MM.1S (cell line): Measurements from ENCODE around the gene KPNA1.
"Not testable (repeated sequence)": the region's sequence is repeated elsewhere in the genome, so short reads cannot be mapped to it uniquely, and the experiment has no call there.

Experiments used
- DNase-seq: peaks from one replicate; pipeline ENCODE4 v3.0.0-alpha.2; 2015
- H2AFZ ChIP-seq: fragments of 300-600 bp; sonication (generic); 2 replicates; pipeline ENCODE4 v1.6.0; 2016; ENCODE audit warnings: antibody characterized with exemption, low read length
- H3F3A ChIP-seq: fragments of 300-600 bp; sonication (generic); 2 replicates; pipeline ENCODE4 v1.6.1; 2016; ENCODE audit warnings: mild to moderate bottlenecking, antibody characterized with exemption, low read length, moderate library complexity, mixed read lengths; ENCODE audit not compliant: insufficient read depth
- H3K27ac ChIP-seq: fragments of 300-600 bp; sonication (generic); 2 replicates; pipeline ENCODE4 v1.5.1; 2016; ENCODE audit warnings: mild to moderate bottlenecking, low read length
- H3K27me3 ChIP-seq: fragments of 300-600 bp; sonication (generic); replicated peaks from 2 replicates; pipeline ENCODE4 v1.6.0; 2016; ENCODE audit warnings: low read length; ENCODE audit not compliant: insufficient read depth
- H3K36me3 ChIP-seq: fragments of 300-600 bp; sonication (generic); replicated peaks from 2 replicates; pipeline ENCODE4 v1.6.1; 2016; ENCODE audit warnings: mild to moderate bottlenecking, low read length, mixed read lengths; ENCODE audit not compliant: insufficient read depth
- H3K4me1 ChIP-seq: fragments of 300-600 bp; sonication (generic); 2 replicates; pipeline ENCODE4 v1.6.1; 2016; ENCODE audit warnings: low read length, mixed read lengths
- H3K4me2 ChIP-seq: fragments of 300-600 bp; sonication (generic); 2 replicates; pipeline ENCODE4 v1.6.0; 2016; ENCODE audit warnings: low read depth, low read length
- H3K4me3 ChIP-seq: fragments of 300-600 bp; sonication (generic); 2 replicates; pipeline ENCODE4 v1.5.1; 2016; ENCODE audit warnings: low read length, mixed read lengths
- H3K79me2 ChIP-seq: fragments of 300-600 bp; sonication (generic); 2 replicates; pipeline ENCODE4 v1.6.1; 2016; ENCODE audit warnings: mixed run types, low read length, mixed read lengths
- H3K9ac ChIP-seq: fragments of 300-600 bp; sonication (generic); 2 replicates; pipeline ENCODE4 v1.6.1; 2016; ENCODE audit warnings: low read length, mixed read lengths
- H3K9me2 ChIP-seq: fragments of 300-600 bp; sonication (generic); replicated peaks from 2 replicates; pipeline ENCODE4 v1.6.1; 2016; ENCODE audit warnings: mild to moderate bottlenecking, low read length, mixed read lengths; ENCODE audit not compliant: insufficient read depth
- H3K9me3 ChIP-seq: fragments of 300-600 bp; sonication (generic); replicated peaks from 2 replicates; pipeline ENCODE4 v1.6.1; 2016; ENCODE audit warnings: mild to moderate bottlenecking, low read length, mixed read lengths; ENCODE audit not compliant: insufficient read depth
- H4K20me1 ChIP-seq: fragments of 300-600 bp; sonication (generic); 2 replicates; pipeline ENCODE4 v1.6.1; 2016; ENCODE audit warnings: mild to moderate bottlenecking, low read length, moderate library complexity, mixed read lengths; ENCODE audit not compliant: insufficient read depth
- EZH2 ChIP-seq: fragments of 300-600 bp; sonication (generic); optimal IDR thresholded peaks from 2 replicates; pipeline ENCODE3; 2017; ENCODE audit warnings: low read depth, mild to moderate bottlenecking, antibody characterized with exemption, low read length, mixed read lengths
- EZH2phosphoT487 ChIP-seq: fragments of 300-600 bp; sonication (generic); IDR thresholded peaks from 2 replicates; pipeline ENCODE4 v1.6.1; 2018; ENCODE audit warnings: antibody characterized with exemption, low read length
- TF ChIP-seq, protein P1 (sequence below): fragments of 300-600 bp; sonication (generic); IDR thresholded peaks from 2 replicates; pipeline ENCODE4 v1.5.1; 2016; ENCODE audit warnings: antibody characterized with exemption, low read length, mixed read lengths

Gene KPNA1

DNA sequence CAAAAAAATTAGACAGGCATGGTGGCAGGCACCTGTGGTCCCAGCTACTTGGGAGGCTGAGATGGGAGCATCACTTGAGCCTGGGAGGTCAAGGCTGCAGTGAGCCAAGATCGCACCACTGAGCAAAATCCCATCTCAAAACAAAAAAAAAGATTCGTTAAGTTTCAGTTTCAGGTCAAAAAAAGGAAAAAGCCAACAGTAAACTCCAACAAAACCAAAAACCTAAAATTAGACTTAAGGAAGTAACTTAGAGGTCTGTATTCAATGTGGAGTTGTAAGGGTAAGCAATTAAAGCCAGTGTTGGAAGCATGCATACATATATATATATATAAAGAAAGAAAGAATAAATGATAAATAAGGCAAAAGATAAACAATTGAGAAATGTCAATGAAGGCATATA, 11.8 kb downstream of the KPNA1 start:
- TF ChIP-seq EZH2phosphoT487: no peak
- TF ChIP-seq, protein P1, sequence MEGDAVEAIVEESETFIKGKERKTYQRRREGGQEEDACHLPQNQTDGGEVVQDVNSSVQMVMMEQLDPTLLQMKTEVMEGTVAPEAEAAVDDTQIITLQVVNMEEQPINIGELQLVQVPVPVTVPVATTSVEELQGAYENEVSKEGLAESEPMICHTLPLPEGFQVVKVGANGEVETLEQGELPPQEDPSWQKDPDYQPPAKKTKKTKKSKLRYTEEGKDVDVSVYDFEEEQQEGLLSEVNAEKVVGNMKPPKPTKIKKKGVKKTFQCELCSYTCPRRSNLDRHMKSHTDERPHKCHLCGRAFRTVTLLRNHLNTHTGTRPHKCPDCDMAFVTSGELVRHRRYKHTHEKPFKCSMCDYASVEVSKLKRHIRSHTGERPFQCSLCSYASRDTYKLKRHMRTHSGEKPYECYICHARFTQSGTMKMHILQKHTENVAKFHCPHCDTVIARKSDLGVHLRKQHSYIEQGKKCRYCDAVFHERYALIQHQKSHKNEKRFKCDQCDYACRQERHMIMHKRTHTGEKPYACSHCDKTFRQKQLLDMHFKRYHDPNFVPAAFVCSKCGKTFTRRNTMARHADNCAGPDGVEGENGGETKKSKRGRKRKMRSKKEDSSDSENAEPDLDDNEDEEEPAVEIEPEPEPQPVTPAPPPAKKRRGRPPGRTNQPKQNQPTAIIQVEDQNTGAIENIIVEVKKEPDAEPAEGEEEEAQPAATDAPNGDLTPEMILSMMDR: no peak
- no peak for TF ChIP-seq EZH2
- peaks cover 4% of the 10 kb centered on the region for H3K4me1 ChIP-seq
- no peaks in the 10 kb centered on the region for H3K27me3 ChIP-seq
- H2AFZ ChIP-seq: no peak overlapping the region
- H3K9me2 ChIP-seq: no peaks in the 10 kb centered on the region
- H3K36me3 ChIP-seq: no peaks in the 10 kb centered on the region; the same call in 1 of the 2 replicates
- H3K27ac ChIP-seq: no peak overlapping the region
- no peaks in the 10 kb centered on the region for H3K9me3 ChIP-seq
- DNase-seq: no peak
- H3K79me2 ChIP-seq: peaks cover 94% of the 10 kb centered on the region
- peaks cover 42% of the 10 kb centered on the region for H4K20me1 ChIP-seq
- H3K4me2 ChIP-seq: no peak overlapping the region
- no peak overlapping the region for H3K4me3 ChIP-seq
- H3F3A ChIP-seq: peaks cover 2% of the 10 kb centered on the region; the same call in 1 of the 2 replicates
- H3K9ac ChIP-seq: no peak overlapping the region

DNA sequence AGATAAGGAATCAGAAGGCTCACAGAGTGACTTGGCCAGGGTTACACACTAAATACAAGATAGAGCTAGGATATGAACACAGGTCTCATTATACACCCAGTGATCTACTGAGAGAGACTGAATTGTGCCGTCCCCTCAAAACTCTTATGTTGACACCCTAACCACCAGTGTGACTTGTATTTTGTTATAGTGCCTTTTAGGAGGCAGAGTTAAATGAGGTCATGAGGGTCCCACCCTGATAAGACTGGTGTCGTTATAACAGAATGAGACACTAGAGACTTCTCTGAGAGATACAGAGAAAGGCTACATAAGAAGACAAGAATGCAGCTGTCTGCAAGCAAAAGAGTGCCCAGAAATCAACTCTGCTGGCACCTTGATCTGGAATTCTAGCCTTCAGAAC, 12.6 kb downstream of the KPNA1 start:
- DNase-seq: no peak
- no peak overlapping the region for H3K4me2 ChIP-seq
- no peak overlapping the region for H2AFZ ChIP-seq
- H3K27me3 ChIP-seq: no peaks in the 10 kb centered on the region
- no peaks in the 10 kb centered on the region; the same call in 1 of the 2 replicates for H3K36me3 ChIP-seq
- H3K27ac ChIP-seq: no peak overlapping the region
- H3K79me2 ChIP-seq: peaks cover 92% of the 10 kb centered on the region
- TF ChIP-seq, protein P1: no peak
- TF ChIP-seq EZH2phosphoT487: no peak
- no peak for TF ChIP-seq EZH2
- no peak overlapping the region for H3K9ac ChIP-seq
- peaks cover 44% of the 10 kb centered on the region for H4K20me1 ChIP-seq
- no peaks in the 10 kb centered on the region for H3K9me3 ChIP-seq
- H3K4me3 ChIP-seq: no peak overlapping the region
- H3K9me2 ChIP-seq: no peaks in the 10 kb centered on the region
- peaks cover 7% of the 10 kb centered on the region for H3F3A ChIP-seq
- peaks cover 12% of the 10 kb centered on the region for H3K4me1 ChIP-seq

DNA sequence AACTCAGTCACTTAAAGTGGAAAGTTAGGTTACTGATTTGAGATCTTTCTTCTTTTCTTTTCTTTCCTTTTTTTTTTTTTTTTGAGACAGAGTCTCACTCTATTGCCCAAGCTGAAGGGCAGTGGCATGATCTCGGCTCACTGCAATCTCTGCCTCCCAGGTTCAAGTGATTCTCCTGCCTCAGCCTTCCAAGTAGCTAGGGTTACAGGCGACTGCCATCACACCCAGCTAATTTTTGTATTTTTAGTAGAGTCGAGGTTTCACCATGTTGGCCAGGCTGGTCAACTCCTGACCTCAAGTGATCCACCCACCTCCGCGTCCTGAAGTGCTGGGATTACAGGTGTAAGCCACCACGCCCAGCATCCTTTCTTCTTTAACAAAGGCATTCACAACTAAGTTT, 13.8 kb downstream of the KPNA1 start:
- H3K27ac ChIP-seq, H3K36me3 ChIP-seq, H3K9ac ChIP-seq, DNase-seq, H3K9me3 ChIP-seq, H3K9me2 ChIP-seq, H3F3A ChIP-seq, H3K27me3 ChIP-seq, H2AFZ ChIP-seq, H3K4me2 ChIP-seq, H3K4me3 ChIP-seq: not testable (repeated sequence)
- Histone ChIP-seq H4K20me1 (peaks cover 46% of the 10 kb centered on the region), H3K79me2 (peaks cover 90% of the 10 kb centered on the region), H3K4me1 (peaks cover 13% of the 10 kb centered on the region)

DNA sequence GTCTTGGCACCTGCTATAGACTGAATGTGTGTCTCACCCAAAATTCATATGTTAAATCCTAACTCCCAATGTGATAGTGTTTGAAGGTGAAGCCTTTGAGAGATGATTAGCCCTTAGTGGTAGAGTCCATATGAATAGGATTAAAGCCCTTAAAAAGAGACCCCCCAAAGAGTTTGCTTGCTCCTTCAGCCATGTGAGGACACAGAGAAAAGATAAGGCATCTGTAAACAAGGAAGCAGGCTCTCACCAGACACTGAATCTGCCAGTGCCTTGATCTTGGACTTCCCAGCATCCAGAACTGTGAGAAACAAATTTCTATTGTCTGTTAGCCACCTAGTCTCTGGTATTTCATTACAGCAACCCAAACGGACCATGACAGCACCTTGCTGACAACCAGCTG, 16.6 kb downstream of the KPNA1 start:
- no peak for DNase-seq
- Histone ChIP-seq H4K20me1 (peaks cover 40% of the 10 kb centered on the region), H3K9me3 (no peaks in the 10 kb centered on the region), H3F3A (peaks cover 7% of the 10 kb centered on the region), H3K4me2 (no peak overlapping the region), H2AFZ (no peak overlapping the region), H3K4me3 (no peak overlapping the region), H3K36me3 (0 out of 2 replicates have a peak, but pooled peaks cover 3% of the 10 kb centered on the region), H3K27ac (no peak overlapping the region), H3K4me1 (peaks cover 13% of the 10 kb centered on the region), H3K9ac (no peak overlapping the region), H3K79me2 (peaks cover 67% of the 10 kb centered on the region), H3K9me2 (no peaks in the 10 kb centered on the region), H3K27me3 (no peaks in the 10 kb centered on the region)
- no peak for TF ChIP-seq EZH2
- TF ChIP-seq, protein P1: no peak
- TF ChIP-seq EZH2phosphoT487: no peak
